Smooth muscle cell (in vitro differentiated cells): ENCODE results near the gene TTC5. TPM values are rescaled to one million over a fixed set of nuclear protein-coding genes. Genes with fewer than 3 reads are reported as not detected.
A peak's percentile ranks its signal among the peaks of the same experiment; 100 is the strongest.
"Not testable (repeated sequence)": the region's sequence is repeated elsewhere in the genome, so short reads cannot be mapped to it uniquely, and the experiment has no call there.

Experiments used
- DNase-seq: peaks from one replicate; lab custom pipeline; 2025; ENCODE audit not compliant: unreplicated experiment; lab: John Stamatoyannopoulos, UW
- H2AFZ ChIP-seq: fragments of 200-600 bp; sonication (generic); 2 replicates; pipeline ENCODE4 v1.6.0; 2016; ENCODE audit warnings: antibody characterized with exemption, low read depth, mild to moderate bottlenecking
- H3F3A ChIP-seq: fragments of 200-600 bp; sonication (generic); 2 replicates; pipeline ENCODE4 v1.6.0; 2017; ENCODE audit warnings: antibody characterized with exemption, low read depth
- H3K27ac ChIP-seq: fragments of 200-600 bp; sonication (generic); 2 replicates; pipeline ENCODE4 v1.5.1; 2016; ENCODE audit warnings: low read depth, mild to moderate bottlenecking
- H3K27me3 ChIP-seq: fragments of 200-600 bp; sonication (generic); 2 replicates; pipeline ENCODE4 v1.6.1; 2016; ENCODE audit warnings: low read depth, mild to moderate bottlenecking
- H3K36me3 ChIP-seq: fragments of 200-600 bp; sonication (generic); 2 replicates; pipeline ENCODE4 v1.5.1; 2016; ENCODE audit warnings: low read depth
- H3K4me1 ChIP-seq: fragments of 200-600 bp; sonication (generic); 2 replicates; pipeline ENCODE4 v1.5.1; 2016; ENCODE audit warnings: low read depth
- H3K4me2 ChIP-seq: fragments of 200-600 bp; sonication (generic); 2 replicates; pipeline ENCODE4 v1.6.0; 2016; ENCODE audit warnings: mild to moderate bottlenecking
- H3K4me3 ChIP-seq: fragments of 200-600 bp; sonication (generic); 2 replicates; pipeline ENCODE4 v1.5.1; 2016; ENCODE audit warnings: mild to moderate bottlenecking
- H3K79me2 ChIP-seq: fragments of 200-600 bp; sonication (generic); 2 replicates; pipeline ENCODE4 v1.6.0; 2016; ENCODE audit warnings: low read depth, mild to moderate bottlenecking
- H3K9ac ChIP-seq: fragments of 200-600 bp; sonication (generic); 2 replicates; pipeline ENCODE4 v1.6.0; 2016; ENCODE audit warnings: low read depth
- H3K9me3 ChIP-seq: fragments of 200-600 bp; sonication (generic); replicated peaks from 2 replicates; pipeline ENCODE4 v1.5.1; 2016; ENCODE audit warnings: low read depth
- H4K20me1 ChIP-seq: fragments of 200-600 bp; sonication (generic); 2 replicates; pipeline ENCODE4 v1.6.0; 2016; ENCODE audit warnings: low read depth
- CTCF ChIP-seq: fragments of 200-600 bp; sonication (generic); IDR thresholded peaks from 2 replicates; pipeline ENCODE4 v1.5.1; 2017; ENCODE audit warnings: borderline replicate concordance, mild to moderate bottlenecking, antibody characterized with exemption; ENCODE audit not compliant: insufficient read depth, poor library complexity, severe bottlenecking
- WGBS: methylation state at CpG from one replicate; pipeline ENCODE4 v1.1.7; 2016; ENCODE audit warnings: low lambda C conversion rate; 5-methylcytosine and 5-hydroxymethylcytosine counted together
- polyA plus RNA-seq: library from polyadenylated mRNA; unstranded; fragments of >200 nt; fragmentation: Nextera tagmentation; extraction: Ambion mirVana; gene quantifications from 2 replicates; pipeline ENCODE4 v1.2.1, GENCODE V29; 2016
- small RNA-seq: library from RNA; depleted of rRNA; stranded (forward); fragments of <200 nt; gene quantifications from one replicate; pipeline ENCODE3, GENCODE V24; 2014
- total RNA-seq: library from RNA; depleted of rRNA; stranded (reverse); fragments of >200 nt; gene quantifications from 2 replicates; pipeline ENCODE4 v1.2.3, GENCODE V29; 2014

TTC5 gene
- total and polyA plus RNA-seq, 2 experiments from 2014 or later: 13.4 to 18.7 TPM

- no peaks in the 10 kb centered on the region for H3K36me3 ChIP-seq
- no peak overlapping the region for H2AFZ ChIP-seq
- 95% methylated on average over 2 of the region's 2 CpGs for WGBS
- DNase-seq: no peak
- no peak for TF ChIP-seq CTCF
- no peak overlapping the region for H3K4me2 ChIP-seq
- H3K79me2 ChIP-seq: no peaks in the 10 kb centered on the region
- H3F3A ChIP-seq: no peaks in the 10 kb centered on the region
- H3K4me3 ChIP-seq: no peak overlapping the region
- H3K9me3 ChIP-seq: peaks cover 13% of the 10 kb centered on the region
- H3K9ac ChIP-seq: no peak overlapping the region
- H3K4me1 ChIP-seq: no peaks in the 10 kb centered on the region
- H4K20me1 ChIP-seq: no peaks in the 10 kb centered on the region
- H3K27me3 ChIP-seq: no peaks in the 10 kb centered on the region
- H3K27ac ChIP-seq: no peak overlapping the region
Observed at GRCh38 chr14:20274062-20274461, 31.7 kb downstream of the TTC5 start.

- DNase-seq, H3K9ac ChIP-seq: not testable (repeated sequence)
- 86% methylated on average over 5 of the region's 5 CpGs for whole genome bisulfite sequencing
Observed at GRCh38 chr14:20264361-20264760, 41.4 kb downstream of the TTC5 start.

GRCh38 chr14:20262642-20263128 is 43.1 kb downstream of the TTC5 start:
- Histone ChIP-seq H4K20me1 (no peaks in the 10 kb centered on the region), H3K9me3 (no peaks in the 10 kb centered on the region), H3K4me2 (no peak overlapping the region), H3K36me3 (no peaks in the 10 kb centered on the region), H2AFZ (no peak overlapping the region), H3K79me2 (no peaks in the 10 kb centered on the region), H3F3A (no peaks in the 10 kb centered on the region), H3K4me3 (no peak overlapping the region), H3K27me3 (no peaks in the 10 kb centered on the region), H3K9ac (no peak overlapping the region), H3K27ac (no peak overlapping the region), H3K4me1 (no peaks in the 10 kb centered on the region)
- DNase-seq: no peak
- no peak for TF ChIP-seq CTCF
- WGBS: 42% methylated on average over 3 of the region's 3 CpGs

More at GRCh38 chr14:20264361-20264760, 41.4 kb downstream of the TTC5 start:
- H3K9me3 ChIP-seq, H4K20me1 ChIP-seq, H3K36me3 ChIP-seq, H3K27me3 ChIP-seq, H3K4me2 ChIP-seq, H3K4me1 ChIP-seq, H3F3A ChIP-seq, H2AFZ ChIP-seq, H3K4me3 ChIP-seq, H3K27ac ChIP-seq, H3K79me2 ChIP-seq: not testable (repeated sequence)

GRCh38 chr14:20247646-20248246 is 58.0 kb downstream of the TTC5 start:
- H2AFZ ChIP-seq: no peak overlapping the region
- H3K4me1 ChIP-seq: no peaks in the 10 kb centered on the region
- no peak for TF ChIP-seq CTCF
- no peak overlapping the region for H3K9ac ChIP-seq
- no peaks in the 10 kb centered on the region for H3K36me3 ChIP-seq
- no peak overlapping the region for H3K27ac ChIP-seq
- H3K4me2 ChIP-seq: no peak overlapping the region
- no peak overlapping the region for H3K4me3 ChIP-seq
- peaks cover 5% of the 10 kb centered on the region for H3K9me3 ChIP-seq
- 56% methylated on average over 3 of the region's 3 CpGs for WGBS
- no peak for DNase-seq
- H3K79me2 ChIP-seq: no peaks in the 10 kb centered on the region
- H3F3A ChIP-seq: no peaks in the 10 kb centered on the region
- H4K20me1 ChIP-seq: no peaks in the 10 kb centered on the region
- no peaks in the 10 kb centered on the region for H3K27me3 ChIP-seq

Small RNA genes lying within 50 kb of the gene (small RNA-seq; reads per million reads assigned to genes)
- gene SNORA79B: 0.21 reads per million
- 869 reads per million, percentile 100 among the genes with 10 or more reads in this experiment for gene SNORD126

Other genes with a start within 250 kb of the TTC5 start
- gene OR4L1, start 245.9 kb downstream of the TTC5 start, total RNA-seq: not detected in 2 replicates
- not detected in 2 replicates for gene OR4L1, start 245.9 kb downstream of the TTC5 start, polyA plus RNA-seq
- not detected in 2 replicates for gene OR4K17, start 195.2 kb downstream of the TTC5 start, total RNA-seq
- gene OR4K17, start 195.2 kb downstream of the TTC5 start, polyA plus RNA-seq: not detected in 2 replicates
- not detected in 2 replicates for gene OR4N5, start 167.1 kb downstream of the TTC5 start, total RNA-seq
- gene OR4N5, start 167.1 kb downstream of the TTC5 start, polyA plus RNA-seq: not detected in 2 replicates
- not detected in 2 replicates for gene OR11G2, start 115.1 kb downstream of the TTC5 start, total RNA-seq
- not detected in 2 replicates for gene OR11G2, start 115.1 kb downstream of the TTC5 start, polyA plus RNA-seq
- gene OR11H6, start 82.2 kb downstream of the TTC5 start, total RNA-seq: not detected in 2 replicates
- not detected in 2 replicates for gene OR11H6, start 82.2 kb downstream of the TTC5 start, polyA plus RNA-seq
- gene OR11H7, start 77.0 kb downstream of the TTC5 start, total RNA-seq: not detected in 2 replicates
- not detected in 2 replicates for gene OR11H7, start 77.0 kb downstream of the TTC5 start, polyA plus RNA-seq
- gene OR11H4, start 66.7 kb downstream of the TTC5 start, total RNA-seq: not detected in 2 replicates
- gene OR11H4, start 66.7 kb downstream of the TTC5 start, polyA plus RNA-seq: not detected in 2 replicates
- gene CCNB1IP1, start 27.3 kb upstream of the TTC5 start, total RNA-seq: 65.3 and 70.4 TPM in 2 replicates
- 16.3 and 25.6 TPM in 2 replicates for gene CCNB1IP1, start 27.3 kb upstream of the TTC5 start, polyA plus RNA-seq
- 24.0 and 29.2 TPM in 2 replicates for gene PARP2, start 37.7 kb upstream of the TTC5 start, total RNA-seq
- 37.3 and 38.7 TPM in 2 replicates for gene PARP2, start 37.7 kb upstream of the TTC5 start, polyA plus RNA-seq
- 10.0 and 10.3 TPM in 2 replicates for gene TEP1, start 107.5 kb upstream of the TTC5 start, total RNA-seq
- 3.9 and 4.0 TPM in 2 replicates for gene TEP1, start 107.5 kb upstream of the TTC5 start, polyA plus RNA-seq
- gene KLHL33, start 130.2 kb upstream of the TTC5 start, total RNA-seq: not detected in 2 replicates
- 0.04 and 0.08 TPM in 2 replicates for gene KLHL33, start 130.2 kb upstream of the TTC5 start, polyA plus RNA-seq
- gene OSGEP, start 148.9 kb upstream of the TTC5 start, total RNA-seq: 33.3 and 41.3 TPM in 2 replicates
- gene OSGEP, start 148.9 kb upstream of the TTC5 start, polyA plus RNA-seq: 18.4 and 21.7 TPM in 2 replicates
- 51.2 and 81.6 TPM in 2 replicates for gene APEX1, start 149.3 kb upstream of the TTC5 start, total RNA-seq
- 116 and 118 TPM in 2 replicates for gene APEX1, start 149.3 kb upstream of the TTC5 start, polyA plus RNA-seq
- gene PIP4P1, start 155.5 kb upstream of the TTC5 start, total RNA-seq: 24.8 and 29.3 TPM in 2 replicates
- 53.8 and 54.9 TPM in 2 replicates for gene PIP4P1, start 155.5 kb upstream of the TTC5 start, polyA plus RNA-seq
- gene PNP, start 163.5 kb upstream of the TTC5 start, total RNA-seq: 49.7 and 52.2 TPM in 2 replicates
- 24.2 and 33.4 TPM in 2 replicates for gene PNP, start 163.5 kb upstream of the TTC5 start, polyA plus RNA-seq
- not detected in 2 replicates for gene RNASE10, start 199.6 kb upstream of the TTC5 start, total RNA-seq
- 0.26 and 0.40 TPM in 2 replicates for gene RNASE10, start 199.6 kb upstream of the TTC5 start, polyA plus RNA-seq